HG03469 (cell line): Measurements from ENCODE around the gene CRTC3.

Source experiments
- ATAC-seq: cut with Tn5 transposase; IDR thresholded peaks from one replicate; pipeline ENCODE4 v1.9.1; 2021; ENCODE audit warnings: mild to moderate bottlenecking, moderate library complexity, moderate number of reproducible peaks; ENCODE audit not compliant: unreplicated experiment

CRTC3 gene

DNA sequence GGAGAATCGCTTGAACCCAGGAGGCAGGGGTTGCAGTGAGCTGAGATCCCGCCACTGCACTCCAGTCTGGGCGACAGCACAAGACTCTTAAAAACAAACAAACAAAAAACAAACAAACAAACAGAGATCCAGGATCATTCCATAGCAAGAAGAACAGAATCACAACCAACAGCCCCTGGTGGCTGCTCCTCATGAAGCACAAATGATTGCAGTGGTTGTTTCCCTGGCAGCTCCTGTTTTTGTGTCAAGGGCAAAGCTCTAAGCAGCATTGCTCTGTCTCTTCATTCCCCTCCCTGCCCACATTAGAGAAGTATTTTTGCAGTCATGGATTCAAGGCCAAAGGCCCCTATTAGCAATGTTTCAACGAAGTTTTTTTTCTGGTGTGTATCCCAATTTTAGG lies 161.6 kb downstream of the CRTC3 start:
- no peak for ATAC-seq

- ATAC-seq = no peak
These were observed 162.5 kb downstream of the CRTC3 start for GRCh38 chr15:90691982-90692773.
